SU-DHL-6 (cell line): ENCODE results near the gene LENEP.

Source experiments
- H2AFZ ChIP-seq: fragments of 200-600 bp; sonication (generic); 2 replicates; pipeline ENCODE4 v1.6.1; 2014; ENCODE audit warnings: low read depth, mild to moderate bottlenecking, moderate library complexity, mixed read lengths, antibody characterized with exemption, low read length; ENCODE audit not compliant: severe bottlenecking
- H3F3A ChIP-seq: fragments of 200-600 bp; shearing (Covaris generic); 2 replicates; pipeline ENCODE4 v1.6.0; 2016; ENCODE audit warnings: antibody characterized with exemption, mild to moderate bottlenecking; ENCODE audit not compliant: insufficient read depth
- H3K27ac ChIP-seq: fragments of 200-600 bp; sonication (generic); 2 replicates; pipeline ENCODE4 v1.5.1; 2016; ENCODE audit warnings: low read depth, mild to moderate bottlenecking, low read length, moderate library complexity, mixed read lengths
- H3K27me3 ChIP-seq: fragments of 200-600 bp; sonication (generic), shearing (Covaris generic); 2 replicates; pipeline ENCODE4 v1.6.0; 2014; ENCODE audit warnings: mild to moderate bottlenecking, low read length
- H3K36me3 ChIP-seq: fragments of 200-600 bp; sonication (generic); 2 replicates; pipeline ENCODE4 v1.6.1; 2014; ENCODE audit warnings: mild to moderate bottlenecking, low read length, mixed read lengths
- H3K4me2 ChIP-seq: fragments of 300-600, 200-600 bp; shearing (Covaris generic), sonication (generic); 2 replicates; pipeline ENCODE4 v1.6.0; 2014; ENCODE audit warnings: low read length, low read depth, mild to moderate bottlenecking; ENCODE audit not compliant: poor library complexity, severe bottlenecking
- H3K4me3 ChIP-seq: fragments of 200-600 bp; sonication (generic); 2 replicates; pipeline ENCODE4 v1.5.1; 2014; ENCODE audit warnings: antibody characterized with exemption, low read length, mild to moderate bottlenecking, mixed read lengths; ENCODE audit not compliant: insufficient read depth, poor library complexity, severe bottlenecking
- H3K79me2 ChIP-seq: fragments of 200-600 bp; sonication (generic); 2 replicates; pipeline ENCODE4 v1.6.1; 2014; ENCODE audit warnings: mild to moderate bottlenecking, low read length, moderate library complexity; ENCODE audit not compliant: insufficient read depth
- H3K9ac ChIP-seq: fragments of 200-600 bp; sonication (generic); 2 replicates; pipeline ENCODE4 v1.7.0; 2014; ENCODE audit warnings: mild to moderate bottlenecking, low read length
- H3K9me2 ChIP-seq: fragments of 200-600 bp; sonication (generic); replicated peaks from 2 replicates; pipeline ENCODE4 v1.6.1; 2014; ENCODE audit warnings: low read length; ENCODE audit not compliant: insufficient read depth
- H3K9me3 ChIP-seq: fragments of 200-600 bp; sonication (generic); 2 replicates; pipeline ENCODE4 v1.6.1; 2014; ENCODE audit warnings: low read length, mixed read lengths; ENCODE audit not compliant: insufficient read depth
- H4K20me1 ChIP-seq: fragments of 200-600 bp; sonication (generic); 2 replicates; pipeline ENCODE4 v1.6.1; 2014; ENCODE audit warnings: low read depth, mild to moderate bottlenecking, antibody characterized with exemption, low read length, moderate library complexity, mixed read lengths
- CTCF ChIP-seq: fragments of 200-600 bp; sonication (generic); IDR thresholded peaks from one replicate; pipeline ENCODE4 v1.5.1; 2017; ENCODE audit warnings: antibody characterized with exemption, mild to moderate bottlenecking, low read length, moderate library complexity; ENCODE audit not compliant: insufficient read depth, poor library complexity, severe bottlenecking
- EZH2phosphoT487 ChIP-seq: fragments of 200-600 bp; sonication (generic), shearing (Covaris generic); conservative IDR thresholded peaks from 2 replicates; pipeline ENCODE4 v1.6.1; 2018; ENCODE audit warnings: mild to moderate bottlenecking, antibody characterized with exemption, low read length, moderate library complexity, mixed read lengths

Gene LENEP

GRCh38 chr1:155011437-155012025, 18.1 kb downstream of the LENEP start:
- no peaks in the 10 kb centered on the region for H3K9me2 ChIP-seq
- TF ChIP-seq EZH2phosphoT487, result no peak
- TF ChIP-seq CTCF, result no peak
- H3K9ac ChIP-seq, result no peak overlapping the region
- H3K36me3 ChIP-seq, result no peaks in the 10 kb centered on the region
- no peak overlapping the region for H3K27ac ChIP-seq
- no peaks in the 10 kb centered on the region for H3K27me3 ChIP-seq
- H4K20me1 ChIP-seq, result no peaks in the 10 kb centered on the region
- H3K9me3 ChIP-seq, result no peaks in the 10 kb centered on the region
- H3K79me2 ChIP-seq, result no peaks in the 10 kb centered on the region
- no peak overlapping the region for H3K4me3 ChIP-seq
- no peak overlapping the region for H3K4me2 ChIP-seq
- no peak overlapping the region for H2AFZ ChIP-seq
- peaks cover 2% of the 10 kb centered on the region; the same call in 1 of the 2 replicates for H3F3A ChIP-seq

GRCh38 chr1:155012026-155012546, 18.7 kb downstream of the LENEP start:
- no peaks in the 10 kb centered on the region for H3K9me2 ChIP-seq
- no peak overlapping the region for H3K27ac ChIP-seq
- no peak overlapping the region for H3K4me2 ChIP-seq
- no peaks in the 10 kb centered on the region for H3K27me3 ChIP-seq
- no peaks in the 10 kb centered on the region for H3K36me3 ChIP-seq
- H4K20me1 ChIP-seq, result no peaks in the 10 kb centered on the region
- no peak for TF ChIP-seq EZH2phosphoT487
- no peak for TF ChIP-seq CTCF
- no peak overlapping the region for H3K4me3 ChIP-seq
- H3K79me2 ChIP-seq, result no peaks in the 10 kb centered on the region
- peaks cover 6% of the 10 kb centered on the region; the same call in 1 of the 2 replicates for H3F3A ChIP-seq
- H3K9me3 ChIP-seq, result no peaks in the 10 kb centered on the region
- H3K9ac ChIP-seq, result no peak overlapping the region
- no peak overlapping the region for H2AFZ ChIP-seq

GRCh38 chr1:155012776-155013602, 19.6 kb downstream of the LENEP start:
- H3K4me2 ChIP-seq, result no peak overlapping the region
- H3K9me2 ChIP-seq, result no peaks in the 10 kb centered on the region

More at GRCh38 chr1:155012776-155013602, 19.6 kb downstream of the LENEP start:
- Histone ChIP-seq H4K20me1 (no peaks in the 10 kb centered on the region), H2AFZ (no peak overlapping the region), H3K27me3 (no peaks in the 10 kb centered on the region), H3F3A (peaks cover 6% of the 10 kb centered on the region; the same call in 1 of the 2 replicates), H3K4me3 (no peak overlapping the region), H3K9ac (no peak overlapping the region), H3K27ac (no peak overlapping the region), H3K36me3 (no peaks in the 10 kb centered on the region), H3K9me3 (no peaks in the 10 kb centered on the region), H3K79me2 (no peaks in the 10 kb centered on the region)
- no peak for TF ChIP-seq CTCF
- no peak for TF ChIP-seq EZH2phosphoT487
